ENCODE measurements around the gene B4GALT2.

B4GALT2 gene

GRCh38 chr1:43978551-43979260, at the start of gene B4GALT2:
Gene B4GALT2 (plus strand): TSS chr1:43979210. CDS start chr1:43981161, 1,951 bp downstream.
- Mint-ChIP-seq H3K36me3 (ENCODE audit: low read depth) (peaks cover 49% of the 10 kb centered on the region), H3K27me3 (peaks cover 2% of the 10 kb centered on the region), H3K9me3 (no peaks in the 10 kb centered on the region), H3K4me1 (ENCODE audit: low read depth) (peaks cover 73% of the 10 kb centered on the region), H3K27ac (peak within 1 kb of the TSS; percentile 59), H3K4me3 (peak within 1 kb of the TSS; percentile 86)
- intact Hi-C loops (cut with micrococcal nuclease), result no loop called here

- peaks cover 16% of the 10 kb centered on the region for H3K27me3 Mint-ChIP-seq
- H3K27ac Mint-ChIP-seq, result no peak overlapping the region
- H3K36me3 Mint-ChIP-seq (ENCODE audit: low read depth), result peaks cover 16% of the 10 kb centered on the region
- intact Hi-C loops (cut with micrococcal nuclease), result no loop called here
- H3K4me3 Mint-ChIP-seq, result no peak overlapping the region
- no peaks in the 10 kb centered on the region for H3K9me3 Mint-ChIP-seq
- H3K4me1 Mint-ChIP-seq (ENCODE audit: low read depth), result peaks cover 22% of the 10 kb centered on the region
Measured at GRCh38 chr1:43930168-43930948, 48.7 kb upstream of the B4GALT2 start.

GRCh38 chr1:43930949-43931275, 48.1 kb upstream of the B4GALT2 start:
- Mint-ChIP-seq H3K4me1 (ENCODE audit: low read depth) (peaks cover 26% of the 10 kb centered on the region), H3K4me3 (no peak overlapping the region), H3K36me3 (ENCODE audit: low read depth) (peaks cover 11% of the 10 kb centered on the region), H3K27ac (no peak overlapping the region), H3K9me3 (no peaks in the 10 kb centered on the region), H3K27me3 (peaks cover 22% of the 10 kb centered on the region)
- intact Hi-C loops (cut with micrococcal nuclease), result no loop called here

- no peaks in the 10 kb centered on the region for H3K9me3 Mint-ChIP-seq
Measured at GRCh38 chr1:43931711-43932660, 47.0 kb upstream of the B4GALT2 start.

GRCh38 chr1:43932786-43933385, 46.1 kb upstream of the B4GALT2 start:
- Mint-ChIP-seq H3K36me3 (ENCODE audit: low read depth) (no peaks in the 10 kb centered on the region), H3K4me1 (ENCODE audit: low read depth) (peaks cover 30% of the 10 kb centered on the region), H3K4me3 (peak overlapping the region; percentile 39), H3K9me3 (no peaks in the 10 kb centered on the region), H3K27me3 (peaks cover 27% of the 10 kb centered on the region), H3K27ac (no peak overlapping the region)
- intact Hi-C loops (cut with micrococcal nuclease), result no loop called here

More at GRCh38 chr1:43931711-43932660, 47.0 kb upstream of the B4GALT2 start:
- peaks cover 27% of the 10 kb centered on the region for H3K27me3 Mint-ChIP-seq
- no peak overlapping the region for H3K4me3 Mint-ChIP-seq
- peaks cover under 1% of the 10 kb centered on the region for H3K36me3 Mint-ChIP-seq (ENCODE audit: low read depth)
- H3K27ac Mint-ChIP-seq, result no peak overlapping the region
- intact Hi-C loops (cut with micrococcal nuclease), result no loop called here
- peaks cover 30% of the 10 kb centered on the region for H3K4me1 Mint-ChIP-seq (ENCODE audit: low read depth)

- Mint-ChIP-seq H3K9me3 (no peaks in the 10 kb centered on the region), H3K27ac (no peak within 1 kb of the TSS)
Measured at GRCh38 chr1:43933386-43934100, 45.5 kb upstream of the B4GALT2 start, which contains the start of gene ARTN. Gene ARTN (plus strand): TSS chr1:43933801. CDS start chr1:43935657, 1,856 bp downstream.

GRCh38 chr1:43934101-43934985, 44.7 kb upstream of the B4GALT2 start:
- H3K36me3 Mint-ChIP-seq (ENCODE audit: low read depth), result no peaks in the 10 kb centered on the region
- H3K4me3 Mint-ChIP-seq, result no peak overlapping the region
- intact Hi-C loops (cut with micrococcal nuclease), result loop anchor here (1.0 to 2.0 kb wide), 2 partner anchors 171 to 404 kb away; partner anchors contain the start of gene PTPRF
- peaks cover 27% of the 10 kb centered on the region for H3K27me3 Mint-ChIP-seq
- no peaks in the 10 kb centered on the region for H3K9me3 Mint-ChIP-seq
- H3K27ac Mint-ChIP-seq, result no peak overlapping the region
- H3K4me1 Mint-ChIP-seq (ENCODE audit: low read depth), result peaks cover 32% of the 10 kb centered on the region

More at GRCh38 chr1:43933386-43934100, 45.5 kb upstream of the B4GALT2 start, which contains the start of gene ARTN:
- Mint-ChIP-seq H3K27me3 (peaks cover 27% of the 10 kb centered on the region), H3K36me3 (ENCODE audit: low read depth) (no peaks in the 10 kb centered on the region), H3K4me1 (ENCODE audit: low read depth) (peaks cover 30% of the 10 kb centered on the region), H3K4me3 (peak within 1 kb of the TSS; percentile 39)
- intact Hi-C loops (cut with micrococcal nuclease), result loop anchor here (1.0 to 2.0 kb wide), 2 partner anchors 170 to 403 kb away; partner anchors contain the start of gene PTPRF

GRCh38 chr1:43934986-43935324, 44.1 kb upstream of the B4GALT2 start:
- no peaks in the 10 kb centered on the region for H3K9me3 Mint-ChIP-seq
- intact Hi-C loops (cut with micrococcal nuclease), result loop anchor here (1.0 to 2.0 kb wide), 2 partner anchors 172 to 404 kb away; partner anchors contain the start of gene PTPRF
- H3K36me3 Mint-ChIP-seq (ENCODE audit: low read depth), result no peaks in the 10 kb centered on the region
- H3K4me1 Mint-ChIP-seq (ENCODE audit: low read depth), result peaks cover 38% of the 10 kb centered on the region
- peaks cover 27% of the 10 kb centered on the region for H3K27me3 Mint-ChIP-seq
- H3K27ac Mint-ChIP-seq, result no peak overlapping the region
- no peak overlapping the region for H3K4me3 Mint-ChIP-seq

- peaks cover 27% of the 10 kb centered on the region for H3K27me3 Mint-ChIP-seq
- H3K36me3 Mint-ChIP-seq (ENCODE audit: low read depth), result no peaks in the 10 kb centered on the region
- no peaks in the 10 kb centered on the region for H3K9me3 Mint-ChIP-seq
- H3K27ac Mint-ChIP-seq, result no peak overlapping the region
- peak overlapping the region; percentile 45 for H3K4me3 Mint-ChIP-seq
- peaks cover 40% of the 10 kb centered on the region for H3K4me1 Mint-ChIP-seq (ENCODE audit: low read depth)
- intact Hi-C loops (cut with micrococcal nuclease), result loop anchor here (1.0 to 2.0 kb wide), 2 partner anchors 10 to 405 kb away; partner anchors contain the start of genes IPO13 and PTPRF
Measured at GRCh38 chr1:43935711-43936427, 43.1 kb upstream of the B4GALT2 start.

- Mint-ChIP-seq H3K9me3 (no peaks in the 10 kb centered on the region), H3K27me3 (peaks cover 27% of the 10 kb centered on the region), H3K4me1 (ENCODE audit: low read depth) (peaks cover 40% of the 10 kb centered on the region), H3K27ac (no peak overlapping the region), H3K4me3 (peak overlapping the region; percentile 72), H3K36me3 (ENCODE audit: low read depth) (no peaks in the 10 kb centered on the region)
- intact Hi-C loops (cut with micrococcal nuclease), result loop anchor here (1.0 kb wide), 1 partner anchor 10 kb away; the partner anchor contains the start of gene IPO13
Measured at GRCh38 chr1:43936431-43937151, 42.4 kb upstream of the B4GALT2 start.

Data from dendritic cell treated with granulocyte-macrophage colony-stimulating factor and Interleukin-4, amounts not matched to agents 40 ng/mL and 50 ng/mL, for 4 days (primary cell).